ENCODE measurements around the gene CLRN3.
A peak's percentile ranks its signal among the peaks of the same experiment; 100 is the strongest.

CLRN3 gene

GRCh38 chr10:127845756-127846155, 47.0 kb downstream of the CLRN3 start:
- no peak for DNase-seq

GRCh38 chr10:127840884-127841283, 51.9 kb downstream of the CLRN3 start:
- DNase-seq: no peak

- DNase-seq: no peak
These were observed 55.8 kb downstream of the CLRN3 start for GRCh38 chr10:127836966-127837365.

DNA sequence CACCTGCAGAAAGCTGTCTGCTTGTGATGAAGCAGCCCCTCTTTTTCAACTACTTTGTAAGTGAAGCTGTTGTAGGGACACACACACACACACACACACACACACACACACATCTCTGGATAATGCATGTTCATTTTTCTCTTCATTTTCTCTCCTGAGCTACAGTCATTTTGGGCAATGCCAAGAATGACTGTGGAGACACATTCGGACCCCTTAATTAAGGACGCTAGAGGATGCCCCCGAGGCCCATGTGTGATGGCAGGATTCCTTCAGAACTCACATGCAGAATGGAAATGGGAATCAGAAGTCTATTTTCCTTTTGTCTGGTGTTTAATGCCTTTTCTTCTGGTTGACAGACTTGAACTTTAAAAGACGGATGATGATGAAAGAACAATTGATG, 56.6 kb downstream of the CLRN3 start:
- DNase-seq: no peak

- no peak for DNase-seq
These were observed 58.0 kb downstream of the CLRN3 start for GRCh38 chr10:127834791-127835190.

- no peak for DNase-seq
These were observed 58.5 kb downstream of the CLRN3 start for GRCh38 chr10:127834221-127834620.

DNA sequence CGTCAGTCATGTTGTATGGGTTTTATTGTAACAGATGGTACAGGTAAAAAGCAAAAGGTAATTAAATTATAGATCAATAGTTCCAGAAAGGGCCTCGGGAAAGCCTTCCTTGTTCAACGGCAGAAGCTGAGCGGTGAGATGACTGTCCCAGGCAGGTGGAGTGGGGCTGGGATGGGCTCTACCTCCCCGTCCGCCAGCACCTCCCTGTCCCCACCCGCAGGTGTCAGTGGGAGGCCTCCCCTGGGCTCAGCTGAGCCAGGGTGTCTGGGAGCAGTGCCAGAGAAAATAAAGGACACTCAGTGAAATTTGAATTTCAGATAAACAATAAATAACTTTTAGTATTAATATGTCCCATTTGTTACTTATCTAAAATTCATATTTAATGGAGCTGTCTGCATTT, 58.9 kb downstream of the CLRN3 start:
- no peak for DNase-seq

DNA sequence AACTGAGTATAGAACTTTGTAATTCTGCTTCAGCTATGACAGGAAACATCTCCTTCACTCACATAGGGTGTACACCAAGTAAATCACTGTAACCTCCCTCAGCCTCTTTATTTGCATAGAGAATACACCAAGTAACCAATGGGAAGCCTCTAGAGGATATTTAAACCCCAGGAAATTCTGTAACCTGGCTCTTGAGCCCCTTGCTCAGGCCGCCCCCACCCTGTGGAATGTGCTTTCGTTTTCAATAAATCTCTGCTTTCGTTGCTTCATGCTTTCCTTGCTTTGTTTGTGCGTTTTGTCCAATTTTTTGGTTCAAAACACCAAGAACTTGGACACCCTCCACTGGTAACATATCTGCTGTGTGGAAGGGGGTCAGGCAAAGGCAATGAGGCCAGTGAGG, 60.2 kb downstream of the CLRN3 start:
- peak; percentile 46 for DNase-seq

DNA sequence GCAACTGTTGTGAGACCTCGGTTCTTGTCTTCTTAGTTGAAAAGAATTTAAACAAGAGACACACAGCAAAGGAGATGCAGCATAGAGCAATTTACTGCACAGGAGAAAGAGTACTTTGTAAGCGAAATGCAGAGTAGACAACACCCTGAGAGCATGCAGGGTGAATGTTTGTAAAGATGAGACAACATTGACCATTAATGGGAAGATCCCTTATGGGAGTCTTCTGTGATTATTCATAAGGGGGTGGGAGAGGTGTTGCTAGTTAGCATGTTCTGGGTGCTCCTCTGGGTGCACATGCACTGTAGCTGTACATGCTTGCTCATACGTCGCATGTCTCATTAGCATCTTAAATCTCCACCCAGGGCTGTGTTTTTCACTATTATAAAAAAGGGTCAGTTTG, 62.3 kb downstream of the CLRN3 start:
- no peak for DNase-seq
